ENCODE data around the gene DAB2.

GRCh38 chr5:39465097-39465496 lies 40.3 kb upstream of the DAB2 start:
- no peak for TF ChIP-seq CTCF (IDR thresholded peaks at IDR 0.05)
- TF ChIP-seq POLR2AphosphoS5 (IDR thresholded peaks at IDR 0.05): no peak
